Fibroblast of lung (primary cell): ENCODE measurements around the gene SCARF1. TPM values are rescaled to one million over a fixed set of nuclear protein-coding genes. Genes with fewer than 3 reads are reported as not detected.

ENCODE experiments used
- DNase-seq, 2 donors: peaks; one replicate each; pipeline versions ENCODE4 v3.0.0 to v3.0.0-alpha.2; 2010; ENCODE audit warnings: low read depth in 2 of 2
- H2AFZ ChIP-seq: 2 replicates; pipeline ENCODE4 v1.5.1; 2012; ENCODE audit warnings: low read length, control low read depth, inconsistent platforms
- H3K27ac ChIP-seq: 2 replicates; pipeline ENCODE4 v1.5.1; 2011; ENCODE audit warnings: low read length, control low read depth; ENCODE audit not compliant: insufficient read depth
- H3K27me3 ChIP-seq: 2 replicates; pipeline ENCODE4 v1.5.1; 2011; ENCODE audit warnings: mild to moderate bottlenecking, low read length; ENCODE audit not compliant: control insufficient read depth, insufficient read depth
- H3K36me3 ChIP-seq: 2 replicates; pipeline ENCODE4 v1.5.1; 2011; ENCODE audit warnings: low read length; ENCODE audit not compliant: control insufficient read depth, insufficient read depth
- H3K4me1 ChIP-seq: 2 replicates; pipeline ENCODE4 v1.5.1; 2011; ENCODE audit warnings: low read length; ENCODE audit not compliant: control insufficient read depth, insufficient read depth; ENCODE audit errors: extremely low read depth
- H3K4me2 ChIP-seq: 2 replicates; pipeline ENCODE4 v1.5.1; 2011; ENCODE audit warnings: low read length, control low read depth; ENCODE audit not compliant: insufficient read depth; ENCODE audit errors: extremely low read depth
- H3K4me3 ChIP-seq, 4 experiments: fragments of 200-600 bp in 1 of 4; sonication (generic) in 1 of 4; replicated peaks in 1 of 4; 2 replicates each; pipeline ENCODE4 v1.5.1; 2011 to 2016; ENCODE audit warnings: low read length in 4 of 4, low read depth in 3 of 4, mild to moderate bottlenecking in 3 of 4, control low read depth in 2 of 4, inconsistent platforms in 1 of 4, mixed read lengths in 1 of 4; ENCODE audit not compliant: insufficient read depth in 1 of 4; ENCODE audit errors: control extremely low read depth in 1 of 4
- H3K79me2 ChIP-seq: 2 replicates; pipeline ENCODE4 v1.5.1; 2012; ENCODE audit warnings: mild to moderate bottlenecking, low read length, inconsistent platforms; ENCODE audit not compliant: control insufficient read depth, insufficient read depth
- H3K9ac ChIP-seq: 2 replicates; pipeline ENCODE4 v1.5.1; 2011; ENCODE audit warnings: mild to moderate bottlenecking, low read length, control low read depth; ENCODE audit not compliant: insufficient read depth
- H3K9me3 ChIP-seq: 2 replicates; pipeline ENCODE4 v1.5.1; 2012; ENCODE audit warnings: low read depth, low read length; ENCODE audit not compliant: control insufficient read depth, insufficient read depth
- H4K20me1 ChIP-seq: 2 replicates; pipeline ENCODE4 v1.5.1; 2011; ENCODE audit warnings: low read length; ENCODE audit not compliant: control insufficient read depth, insufficient read depth; ENCODE audit errors: extremely low read depth
- EZH2 ChIP-seq: IDR thresholded peaks from 2 replicates; pipeline ENCODE4 v1.5.1; 2012; ENCODE audit warnings: low read length, control low read depth, mild to moderate bottlenecking; ENCODE audit errors: missing control alignments
- polyA plus RNA-seq, 2 donors: library from polyadenylated mRNA; depleted of rRNA in 1 of 2; stranded (reverse) in 1 of 2; unstranded in 1 of 2; fragments of >200 nt; gene quantifications; 2 replicates each; pipeline ENCODE4 v1.2.1, GENCODE V29; 2011 to 2012; ENCODE audit warnings: missing spikeins in 1 of 2
- total RNA-seq: library from RNA; depleted of rRNA; stranded (reverse); fragments of >200 nt; gene quantifications from 2 replicates; pipeline ENCODE4 v1.2.1, GENCODE V29; 2014
- TF ChIP-seq, protein P1 (sequence below), 2 donors: IDR thresholded peaks in 1 of 2; conservative IDR thresholded peaks in 1 of 2; 1 replicate in 1 of 2; 2 replicates in 1 of 2; pipeline ENCODE4 v1.5.1; 2011 to 2012; ENCODE audit warnings: low read length in 2 of 2, control low read depth in 1 of 2, inconsistent platforms in 1 of 2, low read depth in 1 of 2, mild to moderate bottlenecking in 1 of 2

SCARF1 gene
- total and polyA plus RNA-seq, 2 donors (not counting 1 experiment from before 2014, with no cell fraction given): 0.99 to 2.4 TPM

- Histone ChIP-seq H3K27ac (no peak overlapping the region), H3K36me3 (no peaks in the 10 kb centered on the region), H4K20me1 (no peaks in the 10 kb centered on the region), H3K79me2 (no peaks in the 10 kb centered on the region), H3K9me3 (no peaks in the 10 kb centered on the region), H3K4me3 (no peak overlapping the region), H3K27me3 (no peaks in the 10 kb centered on the region), H2AFZ (no peak overlapping the region), H3K4me2 (no peak overlapping the region), H3K9ac (no peak overlapping the region), H3K4me1 (no peaks in the 10 kb centered on the region)
- DNase-seq: no peak
- TF ChIP-seq EZH2: no peak
- TF ChIP-seq, protein P1, sequence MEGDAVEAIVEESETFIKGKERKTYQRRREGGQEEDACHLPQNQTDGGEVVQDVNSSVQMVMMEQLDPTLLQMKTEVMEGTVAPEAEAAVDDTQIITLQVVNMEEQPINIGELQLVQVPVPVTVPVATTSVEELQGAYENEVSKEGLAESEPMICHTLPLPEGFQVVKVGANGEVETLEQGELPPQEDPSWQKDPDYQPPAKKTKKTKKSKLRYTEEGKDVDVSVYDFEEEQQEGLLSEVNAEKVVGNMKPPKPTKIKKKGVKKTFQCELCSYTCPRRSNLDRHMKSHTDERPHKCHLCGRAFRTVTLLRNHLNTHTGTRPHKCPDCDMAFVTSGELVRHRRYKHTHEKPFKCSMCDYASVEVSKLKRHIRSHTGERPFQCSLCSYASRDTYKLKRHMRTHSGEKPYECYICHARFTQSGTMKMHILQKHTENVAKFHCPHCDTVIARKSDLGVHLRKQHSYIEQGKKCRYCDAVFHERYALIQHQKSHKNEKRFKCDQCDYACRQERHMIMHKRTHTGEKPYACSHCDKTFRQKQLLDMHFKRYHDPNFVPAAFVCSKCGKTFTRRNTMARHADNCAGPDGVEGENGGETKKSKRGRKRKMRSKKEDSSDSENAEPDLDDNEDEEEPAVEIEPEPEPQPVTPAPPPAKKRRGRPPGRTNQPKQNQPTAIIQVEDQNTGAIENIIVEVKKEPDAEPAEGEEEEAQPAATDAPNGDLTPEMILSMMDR (conservative IDR thresholded peaks at IDR 0.05 in 1 of 2, IDR thresholded peaks at IDR 0.05 in 1 of 2; ENCODE audit: low read depth in 1 of 2, low read length in 2 of 2): no peak
Observed at GRCh38 chr17:1611715-1612114, 33.8 kb downstream of the SCARF1 start.

DNA sequence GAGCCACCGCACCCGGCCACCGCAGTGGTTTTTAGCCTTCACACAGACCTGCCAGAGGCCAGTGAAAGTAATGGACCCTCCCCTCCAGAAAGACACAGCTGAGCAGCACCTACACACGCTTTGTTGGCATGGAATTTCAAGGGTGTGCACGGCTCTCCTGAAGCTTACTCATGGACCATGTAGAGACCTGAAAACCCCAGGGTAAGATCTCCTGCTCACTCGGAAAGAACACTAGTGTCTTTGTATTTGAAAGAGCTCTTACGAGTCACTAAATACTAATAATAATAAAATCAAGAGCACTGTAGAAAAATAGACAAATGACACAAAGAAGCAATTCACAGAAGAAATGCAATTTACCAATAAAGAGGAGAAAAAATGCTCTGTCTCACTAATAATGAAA, 36.9 kb downstream of the SCARF1 start:
- no peaks in the 10 kb centered on the region for H3K9me3 ChIP-seq
- H3K4me1 ChIP-seq: no peaks in the 10 kb centered on the region
- H4K20me1 ChIP-seq: no peaks in the 10 kb centered on the region
- H3K27me3 ChIP-seq: no peaks in the 10 kb centered on the region
- H3K4me2 ChIP-seq: no peak overlapping the region
- H3K79me2 ChIP-seq: no peaks in the 10 kb centered on the region
- TF ChIP-seq, protein P1 (conservative IDR thresholded peaks at IDR 0.05 in 1 of 2, IDR thresholded peaks at IDR 0.05 in 1 of 2; ENCODE audit: low read depth in 1 of 2, low read length in 2 of 2): no peak
- no peak for TF ChIP-seq EZH2
- no peak overlapping the region for H2AFZ ChIP-seq
- no peak overlapping the region for H3K9ac ChIP-seq
- DNase-seq: no peak
- no peak overlapping the region for H3K4me3 ChIP-seq
- no peak overlapping the region for H3K27ac ChIP-seq
- no peaks in the 10 kb centered on the region for H3K36me3 ChIP-seq

DNA sequence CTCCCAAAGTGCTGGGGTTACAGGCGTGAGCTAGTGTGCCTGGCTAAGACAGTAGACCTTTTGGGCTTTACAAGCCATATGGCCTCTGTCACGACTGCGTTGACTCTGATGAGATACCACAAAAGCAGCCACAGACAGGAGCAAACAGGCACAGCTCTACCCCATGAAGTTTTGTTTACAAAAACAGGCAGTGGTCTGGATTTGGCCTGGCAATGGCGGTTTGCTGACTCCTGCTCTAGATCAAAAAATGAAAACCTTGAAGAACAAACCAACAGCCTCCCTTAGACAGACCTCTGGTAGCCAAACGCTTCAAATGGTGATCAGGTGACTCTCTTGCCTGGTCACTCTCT, 37.6 kb downstream of the SCARF1 start:
- H3K9ac ChIP-seq: no peak overlapping the region
- H3K4me3 ChIP-seq: no peak overlapping the region
- TF ChIP-seq EZH2: no peak
- TF ChIP-seq, protein P1 (conservative IDR thresholded peaks at IDR 0.05 in 1 of 2, IDR thresholded peaks at IDR 0.05 in 1 of 2; ENCODE audit: low read depth in 1 of 2, low read length in 2 of 2): no peak
- no peaks in the 10 kb centered on the region for H4K20me1 ChIP-seq
- no peak overlapping the region for H3K27ac ChIP-seq
- H3K36me3 ChIP-seq: no peaks in the 10 kb centered on the region
- no peak for DNase-seq
- no peaks in the 10 kb centered on the region for H3K4me1 ChIP-seq
- H3K9me3 ChIP-seq: no peaks in the 10 kb centered on the region
- no peak overlapping the region for H3K4me2 ChIP-seq
- H3K27me3 ChIP-seq: no peaks in the 10 kb centered on the region
- no peak overlapping the region for H2AFZ ChIP-seq
- H3K79me2 ChIP-seq: no peaks in the 10 kb centered on the region
